Measurements from ENCODE around the gene PLA2G2C.

- TF ChIP-seq GATA2 (IDR thresholded peaks at IDR 0.05; ENCODE audit: low read depth, low read length) (no peak), GATA3 (IDR thresholded peaks at IDR 0.05; ENCODE audit: low read depth, low read length) (no peak)
These were observed 44.2 kb downstream of the PLA2G2C start for GRCh38 chr1:20142001-20142710.

All from SH-SY5Y (cell line).